Upper lobe of right lung (tissue), 1 donor: ENCODE results near the gene GRID1. TPM values are rescaled to one million over a fixed set of nuclear protein-coding genes. Genes with fewer than 3 reads are reported as not detected.

ENCODE experiments used
- ATAC-seq: fragments of 200-7000 bp; cut with Tn5 transposase; one replicate; pipeline ENCODE4 v1.9.1; 2020; ENCODE audit warnings: mild to moderate bottlenecking, moderate library complexity
- DNase-seq: peaks from one replicate; pipeline ENCODE4 v3.0.0-alpha.2; 2020
- H3K27ac ChIP-seq: fragments of 200-600 bp; one replicate; pipeline ENCODE4 v1.8.0; 2022
- H3K27me3 ChIP-seq: fragments of 200-600 bp; one replicate; pipeline ENCODE4 v1.8.0; 2022; ENCODE audit warnings: mild to moderate bottlenecking
- H3K36me3 ChIP-seq: fragments of 200-600 bp; one replicate; pipeline ENCODE4 v1.8.0; 2022
- H3K4me1 ChIP-seq: fragments of 200-600 bp; one replicate; pipeline ENCODE4 v1.8.0; 2022
- H3K4me3 ChIP-seq: fragments of 200-600 bp; one replicate; pipeline ENCODE4 v1.8.0; 2022; ENCODE audit warnings: mild to moderate bottlenecking
- H3K9me3 ChIP-seq: fragments of 200-600 bp; one replicate; pipeline ENCODE4 v1.8.0; 2022
- intact Hi-C: fragments of 100-400 bp; cut with DNase I; formaldehyde crosslinking; loops from one replicate; pipeline ENCODE4 v1.11.0; 2022
- total RNA-seq: library from RNA; stranded (reverse); fragmentation: NEBNext Ultra II Directional; extraction: Animal tissue kit (Norgen Biotek cat#: 25700); gene quantifications from one replicate; pipeline ENCODE4 v1.2.1, GENCODE V29; 2021
- TF ChIP-seq, protein P1 (sequence below): fragments of 200-600 bp; IDR thresholded peaks from one replicate; pipeline ENCODE4 v1.8.0; 2022; ENCODE audit warnings: antibody characterized with exemption
- donor health status: DM: no; HTN: yes; CAD: no; lungs with severe emphysema.

Gene GRID1
- total RNA-seq, 1 donor from 2014 or later, result 3.0 TPM

DNA sequence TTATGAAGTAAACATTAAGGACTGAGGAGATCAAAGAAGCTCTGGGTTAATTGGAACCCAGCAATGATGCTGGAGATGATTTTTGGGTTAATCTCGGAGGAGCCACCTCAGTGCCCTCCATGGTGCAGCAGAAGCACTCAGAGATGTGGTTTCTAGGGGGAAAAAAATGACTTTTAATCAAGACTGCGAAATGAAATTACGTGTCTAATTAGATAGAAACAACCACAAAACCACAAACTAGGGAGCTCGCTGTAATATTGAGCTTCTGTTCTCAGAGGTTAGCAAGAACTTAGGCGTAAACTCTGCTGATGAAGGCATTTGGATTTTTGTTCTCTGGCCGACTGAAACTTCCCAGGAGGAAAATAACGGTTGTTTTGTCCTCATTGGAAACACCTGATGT lies 319.0 kb downstream of the GRID1 start:
- no peak for ATAC-seq
- Histone ChIP-seq H3K4me1 (no peaks in the 10 kb centered on the region), H3K27me3 (no peaks in the 10 kb centered on the region), H3K27ac (no peak overlapping the region), H3K36me3 (no peaks in the 10 kb centered on the region), H3K9me3 (no peaks in the 10 kb centered on the region), H3K4me3 (no peak overlapping the region)
- no peak for DNase-seq
- TF ChIP-seq, protein P1, sequence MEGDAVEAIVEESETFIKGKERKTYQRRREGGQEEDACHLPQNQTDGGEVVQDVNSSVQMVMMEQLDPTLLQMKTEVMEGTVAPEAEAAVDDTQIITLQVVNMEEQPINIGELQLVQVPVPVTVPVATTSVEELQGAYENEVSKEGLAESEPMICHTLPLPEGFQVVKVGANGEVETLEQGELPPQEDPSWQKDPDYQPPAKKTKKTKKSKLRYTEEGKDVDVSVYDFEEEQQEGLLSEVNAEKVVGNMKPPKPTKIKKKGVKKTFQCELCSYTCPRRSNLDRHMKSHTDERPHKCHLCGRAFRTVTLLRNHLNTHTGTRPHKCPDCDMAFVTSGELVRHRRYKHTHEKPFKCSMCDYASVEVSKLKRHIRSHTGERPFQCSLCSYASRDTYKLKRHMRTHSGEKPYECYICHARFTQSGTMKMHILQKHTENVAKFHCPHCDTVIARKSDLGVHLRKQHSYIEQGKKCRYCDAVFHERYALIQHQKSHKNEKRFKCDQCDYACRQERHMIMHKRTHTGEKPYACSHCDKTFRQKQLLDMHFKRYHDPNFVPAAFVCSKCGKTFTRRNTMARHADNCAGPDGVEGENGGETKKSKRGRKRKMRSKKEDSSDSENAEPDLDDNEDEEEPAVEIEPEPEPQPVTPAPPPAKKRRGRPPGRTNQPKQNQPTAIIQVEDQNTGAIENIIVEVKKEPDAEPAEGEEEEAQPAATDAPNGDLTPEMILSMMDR, result no peak
- intact Hi-C loops, result no loop called here

- intact Hi-C loops, result no loop called here
- ATAC-seq (no peak), DNase-seq (no peak)
- no peaks in the 10 kb centered on the region for H3K4me1 ChIP-seq
- H3K27ac ChIP-seq, result no peak overlapping the region
- no peak overlapping the region for H3K4me3 ChIP-seq
- H3K9me3 ChIP-seq, result no peaks in the 10 kb centered on the region
- TF ChIP-seq, protein P1, result no peak
- H3K36me3 ChIP-seq, result no peaks in the 10 kb centered on the region
- no peaks in the 10 kb centered on the region for H3K27me3 ChIP-seq
Measured at GRCh38 chr10:86046845-86047460, 319.6 kb downstream of the GRID1 start.

GRCh38 chr10:86045896-86046295 lies 320.7 kb downstream of the GRID1 start:
- Histone ChIP-seq H3K9me3 (no peaks in the 10 kb centered on the region), H3K36me3 (no peaks in the 10 kb centered on the region), H3K27ac (no peak overlapping the region), H3K4me3 (no peak overlapping the region), H3K27me3 (no peaks in the 10 kb centered on the region), H3K4me1 (no peaks in the 10 kb centered on the region)
- no peak for DNase-seq
- TF ChIP-seq, protein P1, result no peak
- intact Hi-C loops, result no loop called here
- no peak for ATAC-seq

DNA sequence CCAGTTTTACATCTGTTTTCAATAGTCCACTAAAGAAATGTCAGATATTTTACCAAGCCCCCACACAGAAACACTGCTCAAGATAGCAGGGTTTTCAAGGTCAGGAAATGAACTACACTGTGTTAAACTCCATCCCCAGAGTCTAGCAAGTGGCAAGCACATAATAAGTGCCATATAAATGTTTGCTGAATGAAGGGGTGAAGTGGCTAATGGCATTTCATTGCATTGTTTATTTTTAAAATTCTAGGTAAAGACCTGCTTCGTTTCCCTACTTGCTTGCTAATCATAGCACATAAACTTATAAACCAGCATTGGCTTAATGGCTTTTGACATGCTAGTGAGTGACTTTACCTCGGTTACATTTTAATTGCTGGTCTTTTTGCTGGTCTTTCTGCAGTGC lies 322.6 kb downstream of the GRID1 start:
- ATAC-seq (no peak), DNase-seq (no peak)
- Histone ChIP-seq H3K4me1 (no peaks in the 10 kb centered on the region), H3K4me3 (no peak overlapping the region), H3K27me3 (no peaks in the 10 kb centered on the region), H3K27ac (no peak overlapping the region), H3K36me3 (no peaks in the 10 kb centered on the region), H3K9me3 (no peaks in the 10 kb centered on the region)
- intact Hi-C loops, result no loop called here
- TF ChIP-seq, protein P1, result no peak

DNA sequence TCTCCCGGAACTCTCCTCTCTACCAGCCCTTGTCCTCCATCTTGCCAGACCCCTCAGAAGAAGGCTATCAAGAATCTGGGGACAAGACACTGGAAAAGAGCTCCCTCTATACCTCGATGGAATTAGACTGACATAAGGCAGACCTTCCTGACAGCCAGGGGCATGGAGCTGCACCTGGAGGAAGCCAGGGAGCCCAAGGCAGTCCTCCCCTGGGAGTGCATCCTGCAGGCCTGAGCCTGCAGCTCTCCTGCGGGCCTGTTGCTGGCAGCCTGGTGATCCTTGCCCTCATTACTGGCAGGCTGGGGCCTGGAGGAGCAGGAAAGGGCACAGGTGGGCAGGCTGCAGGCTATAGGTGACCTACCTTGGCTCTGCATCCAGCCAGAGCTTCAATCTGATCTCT lies 323.4 kb downstream of the GRID1 start:
- ATAC-seq (no peak), DNase-seq (no peak)
- TF ChIP-seq, protein P1, result no peak
- Histone ChIP-seq H3K4me1 (no peaks in the 10 kb centered on the region), H3K9me3 (no peaks in the 10 kb centered on the region), H3K36me3 (no peaks in the 10 kb centered on the region), H3K27ac (no peak overlapping the region), H3K4me3 (no peak overlapping the region), H3K27me3 (no peaks in the 10 kb centered on the region)
- intact Hi-C loops, result no loop called here

GRCh38 chr10:86042161-86042560 lies 324.4 kb downstream of the GRID1 start:
- TF ChIP-seq, protein P1, result no peak
- no peak for DNase-seq
- intact Hi-C loops, result no loop called here
- H3K27ac ChIP-seq, result no peak overlapping the region
- no peaks in the 10 kb centered on the region for H3K36me3 ChIP-seq
- no peak overlapping the region for H3K4me3 ChIP-seq
- no peaks in the 10 kb centered on the region for H3K9me3 ChIP-seq
- H3K27me3 ChIP-seq, result no peaks in the 10 kb centered on the region
- H3K4me1 ChIP-seq, result no peaks in the 10 kb centered on the region
- ATAC-seq, result no peak
